GM06990 (cell line): ENCODE data around the gene FLYWCH1.
A peak's percentile ranks its signal among the peaks of the same experiment; 100 is the strongest.

Experiments used
- DNase-seq: peaks from one replicate; pipeline ENCODE4 v3.0.0-alpha.2; 2011; ENCODE audit not compliant: insufficient read length; ENCODE audit errors: extremely low read depth
- H3K27me3 ChIP-seq: replicated peaks from 2 replicates; pipeline ENCODE4 v1.6.0; 2011; ENCODE audit warnings: low read length; ENCODE audit not compliant: control insufficient read depth, insufficient read depth
- H3K36me3 ChIP-seq: 2 replicates; pipeline ENCODE4 v1.5.1; 2011; ENCODE audit warnings: low read length; ENCODE audit not compliant: control insufficient read depth, insufficient read depth
- H3K4me3 ChIP-seq: replicated peaks from 2 replicates; pipeline ENCODE4 v1.5.1; 2011; ENCODE audit warnings: low read depth, mild to moderate bottlenecking, control low read depth, low read length
- TF ChIP-seq, protein P1 (sequence below): IDR thresholded peaks from 2 replicates; pipeline ENCODE4 v1.5.1; 2011; ENCODE audit warnings: low read length, control low read depth, mild to moderate bottlenecking, inconsistent platforms; ENCODE audit not compliant: insufficient read depth, poor library complexity, severe bottlenecking

Gene FLYWCH1

GRCh38 chr16:2966043-2966807, 54.5 kb downstream of the FLYWCH1 start:
- H3K36me3 ChIP-seq = peaks cover 2% of the 10 kb centered on the region
- no peaks in the 10 kb centered on the region for H3K27me3 ChIP-seq
- DNase-seq = peak; percentile 33
- TF ChIP-seq, protein P1, sequence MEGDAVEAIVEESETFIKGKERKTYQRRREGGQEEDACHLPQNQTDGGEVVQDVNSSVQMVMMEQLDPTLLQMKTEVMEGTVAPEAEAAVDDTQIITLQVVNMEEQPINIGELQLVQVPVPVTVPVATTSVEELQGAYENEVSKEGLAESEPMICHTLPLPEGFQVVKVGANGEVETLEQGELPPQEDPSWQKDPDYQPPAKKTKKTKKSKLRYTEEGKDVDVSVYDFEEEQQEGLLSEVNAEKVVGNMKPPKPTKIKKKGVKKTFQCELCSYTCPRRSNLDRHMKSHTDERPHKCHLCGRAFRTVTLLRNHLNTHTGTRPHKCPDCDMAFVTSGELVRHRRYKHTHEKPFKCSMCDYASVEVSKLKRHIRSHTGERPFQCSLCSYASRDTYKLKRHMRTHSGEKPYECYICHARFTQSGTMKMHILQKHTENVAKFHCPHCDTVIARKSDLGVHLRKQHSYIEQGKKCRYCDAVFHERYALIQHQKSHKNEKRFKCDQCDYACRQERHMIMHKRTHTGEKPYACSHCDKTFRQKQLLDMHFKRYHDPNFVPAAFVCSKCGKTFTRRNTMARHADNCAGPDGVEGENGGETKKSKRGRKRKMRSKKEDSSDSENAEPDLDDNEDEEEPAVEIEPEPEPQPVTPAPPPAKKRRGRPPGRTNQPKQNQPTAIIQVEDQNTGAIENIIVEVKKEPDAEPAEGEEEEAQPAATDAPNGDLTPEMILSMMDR = no peak
- peak overlapping the region; percentile 25; the same call in 1 of the 2 replicates for H3K4me3 ChIP-seq

- H3K4me3 ChIP-seq = no peak overlapping the region
- peaks cover 2% of the 10 kb centered on the region for H3K36me3 ChIP-seq
- peak; percentile 26 for DNase-seq
- TF ChIP-seq, protein P1 = no peak
- H3K27me3 ChIP-seq = no peaks in the 10 kb centered on the region
These were observed 55.1 kb downstream of the FLYWCH1 start for GRCh38 chr16:2966808-2967191.

- DNase-seq = peak; percentile 26
- Histone ChIP-seq H3K27me3 (no peaks in the 10 kb centered on the region), H3K4me3 (no peak overlapping the region), H3K36me3 (peaks cover 2% of the 10 kb centered on the region)
- TF ChIP-seq, protein P1 = no peak
These were observed 55.5 kb downstream of the FLYWCH1 start for GRCh38 chr16:2967211-2967631.

DNA sequence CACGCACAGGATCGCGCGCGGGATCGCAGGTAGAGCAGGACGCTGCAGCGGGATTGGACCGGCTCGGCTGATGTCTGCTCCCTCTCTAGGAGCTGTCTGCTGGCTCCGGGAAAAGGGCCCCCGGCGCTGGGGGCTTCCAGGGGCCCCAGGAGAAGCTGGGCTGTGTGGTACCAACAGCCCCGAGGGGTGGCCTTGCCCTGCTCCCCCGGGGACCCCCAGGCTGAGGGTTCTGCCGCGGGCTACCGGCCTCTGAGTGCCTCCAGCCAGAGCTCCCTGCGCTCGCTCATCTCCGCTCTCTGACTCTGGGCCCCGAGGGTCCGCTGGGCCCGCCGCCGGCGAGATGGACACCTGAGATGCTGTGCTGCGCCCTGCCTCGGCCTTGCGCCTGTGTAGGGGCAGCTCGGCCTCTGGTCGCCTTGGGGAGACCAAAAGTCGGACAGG, 56.0 kb downstream of the FLYWCH1 start:
- DNase-seq = no peak
- H3K4me3 ChIP-seq = no peak overlapping the region
- H3K36me3 ChIP-seq = peaks cover 2% of the 10 kb centered on the region
- H3K27me3 ChIP-seq = no peaks in the 10 kb centered on the region
- TF ChIP-seq, protein P1 = no peak

- TF ChIP-seq, protein P1 = no peak
- peak overlapping the region; percentile 88 for H3K4me3 ChIP-seq
- no peak for DNase-seq
These were observed 56.6 kb downstream of the FLYWCH1 start for GRCh38 chr16:2968368-2968737.

More at GRCh38 chr16:2968368-2968737, 56.6 kb downstream of the FLYWCH1 start:
- Histone ChIP-seq H3K27me3 (no peaks in the 10 kb centered on the region), H3K36me3 (peaks cover 3% of the 10 kb centered on the region)
